ENCODE results near the gene RPS6KA4. TPM values are rescaled to one million over a fixed set of nuclear protein-coding genes. Genes with fewer than 3 reads are reported as not detected.

Gene RPS6KA4
- total RNA-seq, 1 experiment from 2014 or later = 24.5 TPM

- Histone ChIP-seq H3K36me3 (ENCODE audit: insufficient read depth, low read length, poor library complexity, severe bottlenecking) (no peaks in the 10 kb centered on the region), H3K9me3 (ENCODE audit: low read depth, low read length, poor library complexity, severe bottlenecking) (no peaks in the 10 kb centered on the region), H3K4me3 (ENCODE audit: low read depth, low read length, poor library complexity, severe bottlenecking) (no peak overlapping the region), H3K27me3 (replicated peaks; ENCODE audit: insufficient read depth, low read depth, low read length, poor library complexity) (no peaks in the 10 kb centered on the region), H3K4me1 (ENCODE audit: insufficient read depth, low read length, poor library complexity, severe bottlenecking) (no peaks in the 10 kb centered on the region), H3K27ac (ENCODE audit: low read depth, low read length, poor library complexity, severe bottlenecking) (no peak overlapping the region)
- DNase-seq (ENCODE audit: low spot score) = no peak
- TF ChIP-seq CTCF (conservative IDR thresholded peaks at IDR 0.05; ENCODE audit: low read depth, low read length) (no peak), EZH2 (IDR thresholded peaks at IDR 0.05; ENCODE audit: borderline replicate concordance, low read depth, low read length, poor library complexity, severe bottlenecking) (no peak)
- ChIA-PET CTCF (interaction anchor here (0.6 kb wide), 1 partner anchor 64 kb away, joined by 3 read pairs; no protein-coding TSS in a partner anchor), POLR2A (ENCODE audit: low non-redundant PET) (no interaction called here)
- intact Hi-C loops (cut with micrococcal nuclease; ENCODE audit: unreplicated experiment) = no loop called here
- BruUV-seq (replicated peaks) = no TSS peak
These were observed 26.3 kb downstream of the RPS6KA4 start for GRCh38 chr11:64384981-64385944.

GRCh38 chr11:64385945-64386704, 27.2 kb downstream of the RPS6KA4 start:
- POLR2A ChIA-PET (ENCODE audit: low non-redundant PET) = no interaction called here
- no TSS peak for BruUV-seq (replicated peaks)
- no peaks in the 10 kb centered on the region for H3K27me3 ChIP-seq (replicated peaks; ENCODE audit: insufficient read depth, low read depth, low read length, poor library complexity)
- CTCF ChIA-PET = interaction anchor here (0.6 kb wide), 1 partner anchor 63 kb away, joined by 3 read pairs; no protein-coding TSS in a partner anchor
- H3K4me3 ChIP-seq (ENCODE audit: low read depth, low read length, poor library complexity, severe bottlenecking) = no peak overlapping the region
- TF ChIP-seq CTCF (conservative IDR thresholded peaks at IDR 0.05; ENCODE audit: low read depth, low read length) = no peak
- TF ChIP-seq EZH2 (IDR thresholded peaks at IDR 0.05; ENCODE audit: borderline replicate concordance, low read depth, low read length, poor library complexity, severe bottlenecking) = no peak
- H3K27ac ChIP-seq (ENCODE audit: low read depth, low read length, poor library complexity, severe bottlenecking) = no peak overlapping the region
- no peaks in the 10 kb centered on the region for H3K9me3 ChIP-seq (ENCODE audit: low read depth, low read length, poor library complexity, severe bottlenecking)
- intact Hi-C loops (cut with micrococcal nuclease; ENCODE audit: unreplicated experiment) = no loop called here
- no peak for DNase-seq (ENCODE audit: low spot score)
- H3K36me3 ChIP-seq (ENCODE audit: insufficient read depth, low read length, poor library complexity, severe bottlenecking) = no peaks in the 10 kb centered on the region
- H3K4me1 ChIP-seq (ENCODE audit: insufficient read depth, low read length, poor library complexity, severe bottlenecking) = no peaks in the 10 kb centered on the region

GRCh38 chr11:64387916-64388315, 29.0 kb downstream of the RPS6KA4 start:
- intact Hi-C loops (cut with micrococcal nuclease; ENCODE audit: unreplicated experiment) = no loop called here
- Histone ChIP-seq H3K9me3 (ENCODE audit: low read depth, low read length, poor library complexity, severe bottlenecking) (no peaks in the 10 kb centered on the region), H3K4me1 (ENCODE audit: insufficient read depth, low read length, poor library complexity, severe bottlenecking) (no peaks in the 10 kb centered on the region), H3K36me3 (ENCODE audit: insufficient read depth, low read length, poor library complexity, severe bottlenecking) (no peaks in the 10 kb centered on the region), H3K27ac (ENCODE audit: low read depth, low read length, poor library complexity, severe bottlenecking) (no peak overlapping the region), H3K27me3 (replicated peaks; ENCODE audit: insufficient read depth, low read depth, low read length, poor library complexity) (no peaks in the 10 kb centered on the region), H3K4me3 (ENCODE audit: low read depth, low read length, poor library complexity, severe bottlenecking) (no peak overlapping the region)
- no peak for DNase-seq (ENCODE audit: low spot score)
- BruUV-seq (replicated peaks) = no TSS peak
- CTCF ChIA-PET = no interaction called here
- POLR2A ChIA-PET (ENCODE audit: low non-redundant PET) = no interaction called here
- TF ChIP-seq EZH2 (IDR thresholded peaks at IDR 0.05; ENCODE audit: borderline replicate concordance, low read depth, low read length, poor library complexity, severe bottlenecking) (no peak), CTCF (conservative IDR thresholded peaks at IDR 0.05; ENCODE audit: low read depth, low read length) (no peak)

Measured in A673 (cell line).